Amniotic epithelial cell (primary cell): ENCODE data around the gene CXCL13.
A peak's percentile ranks its signal among the peaks of the same experiment; 100 is the strongest.
"Not testable (repeated sequence)": the region's sequence is repeated elsewhere in the genome, so short reads cannot be mapped to it uniquely, and the experiment has no call there.

ENCODE experiments used
- DNase-seq: peaks from one replicate; pipeline ENCODE4 v3.0.0-alpha.2; 2010; ENCODE audit warnings: low read depth

CXCL13 gene

DNA sequence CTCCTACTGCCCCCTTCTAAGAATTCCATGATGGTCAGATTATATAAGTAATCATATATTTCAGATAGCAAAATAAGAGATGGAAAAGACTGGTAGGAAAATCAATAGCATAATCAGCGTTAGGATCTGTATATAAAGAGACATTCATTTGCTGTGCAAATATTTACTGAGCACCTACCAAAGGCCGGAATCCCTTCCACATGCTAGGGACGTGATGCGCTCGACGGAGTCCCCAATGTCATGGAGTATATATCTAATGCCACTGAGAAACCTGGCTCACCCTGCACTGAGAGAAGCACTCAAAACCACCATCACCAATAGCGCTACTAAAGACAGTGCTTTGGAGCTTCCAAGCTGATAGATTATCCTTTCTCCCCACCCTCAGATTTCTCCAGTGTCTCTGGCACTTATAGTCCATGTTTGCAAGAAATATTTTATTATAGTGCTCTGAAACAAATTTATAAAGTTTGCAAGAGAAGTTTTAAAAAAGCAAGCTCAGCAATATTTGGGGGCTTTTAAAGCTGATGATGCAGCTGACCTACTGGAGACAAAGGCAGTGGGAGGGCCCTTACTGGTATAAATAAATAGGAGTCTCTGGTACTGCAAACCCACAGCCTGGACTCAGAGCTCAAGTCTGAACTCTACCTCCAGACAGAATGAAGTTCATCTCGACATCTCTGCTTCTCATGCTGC, at the start of gene CXCL13:
Gene CXCL13, plus strand, starts transcription at position 611 of the 693 bp plus-strand sequence. Its CDS starts 46 bp downstream, at position 657.
- DNase-seq: no peak

DNA sequence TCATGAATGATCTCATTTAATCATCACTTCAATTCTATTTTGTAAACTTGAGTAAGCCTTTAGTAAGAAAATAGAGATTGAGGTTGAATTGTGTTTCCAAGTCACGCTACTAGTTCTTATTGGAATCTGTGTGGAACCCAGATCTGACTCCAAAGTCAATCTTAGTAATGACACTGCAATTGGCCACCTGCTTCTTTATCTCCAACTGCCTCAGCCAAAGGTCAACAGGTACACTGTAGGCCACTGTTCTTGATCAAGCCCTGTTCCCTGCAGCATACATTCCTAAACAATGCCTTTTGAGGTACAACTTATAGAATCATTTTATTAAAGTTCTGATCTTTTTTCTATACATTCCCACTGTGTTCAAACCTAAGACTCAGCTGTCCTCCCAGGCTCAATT, 45.5 kb upstream of the CXCL13 start:
- no peak for DNase-seq

DNA sequence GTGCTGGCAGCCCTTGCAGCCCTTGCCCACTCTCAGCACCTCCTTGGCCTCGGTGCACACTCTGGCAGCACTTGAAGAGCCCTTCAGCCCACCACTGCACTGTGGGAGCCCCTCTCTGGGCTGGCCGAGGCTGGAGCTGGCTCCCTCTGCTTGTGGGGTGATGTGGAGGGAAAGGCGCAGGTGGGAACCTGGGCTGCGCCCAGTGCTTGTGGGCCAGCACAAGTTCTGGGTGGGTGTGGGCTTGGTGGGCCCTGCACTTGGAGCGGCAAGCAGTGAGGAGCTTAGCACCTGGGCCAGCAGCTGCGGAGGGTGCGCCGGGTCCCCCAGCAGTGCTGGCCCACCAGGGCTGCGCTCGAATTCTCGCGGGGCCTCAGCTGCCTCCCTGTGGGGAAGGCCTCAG, 43.9 kb upstream of the CXCL13 start:
- DNase-seq: not testable (repeated sequence)

DNA sequence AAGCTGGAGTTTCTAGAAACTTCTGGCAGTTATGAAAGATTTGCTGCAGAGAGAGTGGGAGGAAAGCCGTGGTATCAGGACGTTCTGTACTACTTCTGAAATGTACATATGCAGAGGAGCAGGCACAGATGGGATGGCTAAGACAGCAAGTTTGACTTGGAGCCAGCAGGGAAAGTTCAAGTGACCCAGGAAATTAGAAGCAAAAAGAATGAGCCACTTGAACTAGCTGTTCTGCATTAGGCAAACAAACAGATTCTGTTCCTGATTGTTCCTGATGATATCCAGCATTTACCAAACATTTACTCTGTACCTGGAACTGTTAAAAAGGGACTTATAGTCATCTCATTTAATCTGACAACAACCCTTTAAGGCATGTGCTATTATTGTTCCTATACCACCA, 41.4 kb upstream of the CXCL13 start:
- peak; percentile 91 for DNase-seq

GRCh38 chr4:77566148-77566547, 39.5 kb upstream of the CXCL13 start:
- peak; percentile 27 for DNase-seq

DNA sequence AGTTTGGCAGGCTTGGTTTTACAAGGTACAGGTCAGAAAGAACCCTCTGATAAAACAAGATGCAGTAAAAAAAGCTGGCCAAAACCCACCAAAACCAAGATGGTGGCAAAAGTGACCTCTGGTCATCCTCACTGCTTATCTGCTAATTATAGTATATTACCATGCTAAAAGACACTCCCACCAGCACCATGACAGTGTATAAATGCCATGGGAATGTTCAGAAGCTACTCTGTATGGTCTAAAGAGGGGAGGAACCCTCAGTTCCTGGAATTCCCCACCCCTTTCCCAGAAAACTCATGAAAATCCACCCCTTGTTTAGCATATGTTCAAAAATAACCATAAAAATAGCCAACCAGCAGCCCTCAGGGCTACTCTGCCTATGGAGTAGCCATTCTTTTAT, 38.1 kb upstream of the CXCL13 start:
- no peak for DNase-seq

DNA sequence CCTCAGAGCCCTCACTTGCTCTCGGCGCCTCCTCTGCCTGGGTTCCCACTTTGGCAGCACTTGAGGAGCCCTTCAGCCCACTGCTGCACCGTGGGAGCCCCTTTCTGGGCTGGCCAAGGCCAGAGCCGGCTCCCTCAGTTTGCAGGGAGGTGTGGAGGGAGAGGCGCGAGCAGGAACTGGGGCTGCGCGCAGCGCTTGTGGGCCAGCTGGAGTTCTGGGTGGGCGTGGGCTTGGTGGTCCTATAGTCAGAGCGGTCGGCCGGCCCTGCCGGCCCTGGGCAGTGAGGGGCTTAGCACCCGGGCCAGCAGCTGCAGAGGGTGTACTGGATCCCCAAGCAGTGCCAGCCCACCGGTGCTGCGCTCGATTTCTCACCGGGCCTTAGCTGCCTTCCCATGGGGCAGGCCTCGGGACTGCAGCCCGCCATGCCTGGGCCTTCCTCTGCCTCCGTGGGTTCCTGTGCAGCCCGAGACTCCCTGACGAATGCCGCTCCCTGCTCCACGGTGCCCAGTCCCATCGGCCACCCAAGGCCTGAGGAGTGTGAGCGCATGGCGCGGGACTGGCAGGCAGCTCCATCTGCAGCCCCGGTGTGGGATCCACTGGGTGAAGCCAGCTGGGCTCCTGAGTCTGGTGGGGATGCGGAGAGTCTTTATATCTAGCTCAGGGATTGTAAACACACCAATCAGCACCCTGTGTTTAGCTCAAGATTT, 35.0 kb upstream of the CXCL13 start:
- DNase-seq: not testable (repeated sequence)

DNA sequence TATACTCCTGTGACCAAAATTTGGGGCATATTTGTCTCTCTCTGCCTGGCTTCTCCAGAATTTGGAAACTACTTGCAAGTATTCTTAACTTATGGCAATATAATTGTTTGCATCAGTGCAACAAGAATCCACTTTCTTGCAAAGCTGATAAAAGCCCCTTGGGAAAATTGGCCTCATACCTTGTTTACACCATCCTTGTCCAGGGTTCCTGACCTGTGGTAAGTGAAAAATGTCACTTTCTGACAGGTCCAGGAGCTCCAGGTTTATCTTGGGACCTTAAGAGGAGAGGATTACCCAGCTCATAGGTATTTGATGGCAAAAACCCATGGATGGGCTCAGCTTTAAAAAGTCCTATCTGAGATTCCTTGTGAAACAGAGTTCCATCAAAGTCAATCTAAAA, 29.3 kb upstream of the CXCL13 start:
- peak; percentile 15 for DNase-seq

DNA sequence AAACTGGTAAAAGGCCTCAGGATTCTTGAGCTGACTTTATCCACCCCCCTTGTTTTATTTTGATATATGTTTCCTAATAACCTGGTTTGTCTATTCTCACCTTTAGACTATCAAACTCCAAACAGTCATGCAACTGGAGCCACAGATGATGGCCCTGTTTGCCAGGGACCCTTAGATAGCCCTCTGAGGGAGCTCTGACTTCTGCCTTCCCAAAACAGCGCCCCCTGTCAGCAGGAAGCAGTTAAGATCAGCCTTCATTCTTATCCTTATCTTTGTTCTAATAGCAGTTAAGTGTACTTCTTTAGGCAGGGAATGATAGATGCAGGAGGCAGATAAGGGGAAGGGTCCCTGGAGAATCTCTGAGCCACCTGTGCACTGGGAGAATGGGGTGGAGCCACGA, 27.5 kb upstream of the CXCL13 start:
- DNase-seq: no peak

DNA sequence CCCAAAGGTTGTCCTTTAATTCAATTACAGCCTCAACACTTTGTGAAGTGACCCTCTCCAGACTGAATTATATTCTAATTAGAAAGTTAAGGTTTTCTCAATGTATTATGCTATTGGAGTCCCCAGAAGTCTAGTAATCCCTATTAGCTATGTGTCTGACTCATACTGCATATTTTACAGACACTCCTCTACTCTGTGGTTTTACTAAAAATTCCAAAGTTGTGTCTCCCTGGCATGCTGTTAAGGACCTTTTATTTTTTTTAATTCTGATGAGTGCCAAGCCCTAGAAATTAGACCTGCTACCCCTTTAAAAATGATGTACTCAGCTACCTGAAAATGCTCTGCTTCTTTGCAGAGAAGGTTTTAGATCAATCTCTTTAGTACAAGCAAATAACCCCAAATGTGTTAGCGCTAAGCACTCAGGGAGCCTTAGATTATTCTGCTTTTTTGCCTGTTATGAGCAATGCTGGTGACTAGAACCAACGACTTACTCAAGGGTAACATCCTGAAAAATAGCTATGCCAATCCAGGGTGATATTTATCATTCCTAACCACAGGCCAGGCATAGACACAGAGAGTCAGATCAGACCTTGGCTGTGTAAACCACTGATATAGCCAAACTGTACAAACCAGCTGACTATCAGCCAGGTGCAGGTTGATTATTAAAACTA, 26.1 kb upstream of the CXCL13 start:
- DNase-seq: peak; percentile 90

GRCh38 chr4:77581724-77582123, 23.9 kb upstream of the CXCL13 start:
- DNase-seq: peak; percentile 36

- peak; percentile 17 for DNase-seq
These were observed 23.5 kb upstream of the CXCL13 start for GRCh38 chr4:77582156-77582555.

DNA sequence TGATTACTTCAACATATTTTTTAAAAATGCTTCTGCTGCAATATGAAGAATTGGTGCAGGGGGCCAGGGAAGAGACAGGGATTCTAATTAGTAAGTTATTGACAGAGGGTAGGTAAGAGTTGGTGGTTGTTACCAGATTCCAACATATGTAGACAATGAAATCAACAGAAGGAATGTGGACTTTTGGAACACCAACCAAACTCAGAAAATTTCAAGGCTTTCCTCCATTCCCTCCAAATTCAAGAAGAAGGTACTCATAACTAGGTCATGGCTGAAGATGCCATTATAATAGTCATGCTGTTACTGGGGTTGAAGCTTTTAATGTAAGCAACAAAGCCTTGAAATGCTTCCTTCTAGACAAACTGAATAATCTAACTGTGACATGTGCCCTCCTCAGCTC, 22.9 kb upstream of the CXCL13 start:
- no peak for DNase-seq

DNA sequence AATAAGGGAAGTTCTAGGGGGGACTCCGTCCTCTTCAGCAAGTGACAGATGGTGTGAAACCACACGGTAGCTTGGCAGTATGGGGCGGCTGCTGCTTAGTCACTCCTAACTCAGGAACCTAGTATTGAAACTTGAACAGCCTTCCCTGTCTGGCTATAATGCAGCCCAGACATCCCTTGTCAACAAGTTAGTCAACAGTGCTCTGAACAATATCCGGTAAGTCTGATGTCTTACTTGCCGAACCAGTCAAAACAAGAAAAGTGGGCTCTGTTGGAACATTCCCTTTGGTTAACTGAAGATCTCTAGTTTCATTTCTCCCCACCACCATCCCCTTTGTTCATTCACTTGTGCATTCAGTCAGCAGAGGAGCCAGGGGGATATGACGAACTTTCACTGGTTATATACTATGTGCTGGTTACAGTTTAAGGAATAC, 18.7 kb upstream of the CXCL13 start:
- DNase-seq: peak; percentile 31

- no peak for DNase-seq
These were observed 15.1 kb upstream of the CXCL13 start for GRCh38 chr4:77590482-77590881.

DNA sequence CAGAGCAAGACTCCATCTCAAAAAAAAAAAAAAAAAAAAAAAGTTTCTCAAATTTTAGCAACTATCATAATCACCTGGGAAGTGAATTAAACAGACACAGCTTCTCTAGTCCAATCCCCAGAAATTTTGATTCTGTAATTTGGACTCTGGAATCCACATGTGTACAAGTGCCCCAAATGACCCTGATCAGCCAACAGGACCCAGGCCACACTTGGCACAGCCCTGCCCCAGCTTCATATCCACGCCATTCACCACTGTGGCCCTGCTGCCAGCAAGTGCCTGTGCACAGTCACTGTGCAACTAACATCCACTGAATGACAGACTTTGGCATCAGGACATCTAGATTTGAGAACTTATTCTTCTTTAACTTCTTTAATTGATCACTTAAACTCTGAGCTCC, 14.1 kb upstream of the CXCL13 start:
- no peak for DNase-seq

DNA sequence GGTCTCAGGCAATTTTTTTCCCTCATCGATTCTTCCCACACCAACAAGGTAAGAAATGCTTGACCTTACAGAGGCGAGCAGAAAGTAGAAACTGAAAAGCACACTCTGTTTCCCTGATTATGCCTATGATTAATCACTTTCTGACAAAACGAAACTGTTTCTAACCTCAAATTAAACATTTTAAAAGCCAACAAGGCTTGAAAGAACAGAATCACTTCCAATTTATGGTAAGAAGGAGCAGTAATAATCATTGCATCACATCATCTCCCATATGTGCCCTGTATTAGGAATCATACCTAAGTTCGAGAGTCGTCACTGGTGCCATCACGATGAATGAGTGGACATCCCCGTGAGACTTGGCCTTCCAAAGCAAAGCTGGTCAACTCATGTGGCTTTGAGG, 12.5 kb upstream of the CXCL13 start:
- no peak for DNase-seq

DNA sequence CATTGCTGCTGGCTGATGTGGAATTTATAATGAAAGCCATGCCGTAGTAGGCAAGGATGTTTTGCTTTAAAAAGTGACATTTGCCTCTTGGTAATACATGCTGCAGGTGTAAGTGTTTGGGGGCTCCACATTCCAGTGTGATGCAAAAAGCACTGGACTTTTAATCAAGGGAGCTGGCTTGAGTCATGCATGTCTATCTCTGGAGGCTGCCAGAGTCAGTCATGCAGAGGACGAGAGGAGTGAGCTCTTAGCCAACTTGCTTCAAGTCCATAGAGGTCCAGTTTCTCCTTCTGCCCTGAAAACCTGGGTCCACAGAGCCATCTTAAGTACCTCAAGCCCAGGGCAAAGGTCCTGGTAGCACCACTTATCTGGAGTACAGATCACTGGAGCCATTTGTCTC, 11.6 kb upstream of the CXCL13 start:
- DNase-seq: peak; percentile 12

DNA sequence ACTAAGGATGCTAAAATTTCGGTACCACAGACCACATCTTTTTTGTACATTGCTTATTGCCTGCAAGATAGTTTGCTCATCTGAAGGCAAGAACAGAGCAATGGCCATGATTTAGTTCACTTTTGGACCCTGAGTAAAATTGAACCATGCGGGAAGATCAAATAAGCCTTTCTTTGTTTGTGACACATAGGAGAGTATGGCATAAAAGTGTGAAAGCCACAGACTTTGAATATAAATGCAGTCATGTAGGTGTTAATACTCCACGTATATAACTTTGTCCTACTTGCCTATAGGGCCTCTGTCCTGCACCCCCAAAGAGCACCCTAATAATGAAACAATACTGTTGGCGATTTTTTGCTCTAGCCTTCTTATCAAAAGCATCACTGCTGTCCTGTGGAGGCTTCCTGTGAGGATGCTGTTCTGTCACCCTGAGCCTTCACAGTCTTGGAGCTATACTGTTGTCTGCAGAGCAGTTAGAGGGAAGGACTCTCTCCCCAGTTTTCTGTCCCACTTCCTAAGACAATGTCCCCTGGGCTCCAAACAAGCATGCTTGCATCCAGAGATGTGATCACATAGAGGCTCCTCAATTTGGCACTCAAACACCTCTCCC, 10.2 kb upstream of the CXCL13 start:
- no peak for DNase-seq

DNA sequence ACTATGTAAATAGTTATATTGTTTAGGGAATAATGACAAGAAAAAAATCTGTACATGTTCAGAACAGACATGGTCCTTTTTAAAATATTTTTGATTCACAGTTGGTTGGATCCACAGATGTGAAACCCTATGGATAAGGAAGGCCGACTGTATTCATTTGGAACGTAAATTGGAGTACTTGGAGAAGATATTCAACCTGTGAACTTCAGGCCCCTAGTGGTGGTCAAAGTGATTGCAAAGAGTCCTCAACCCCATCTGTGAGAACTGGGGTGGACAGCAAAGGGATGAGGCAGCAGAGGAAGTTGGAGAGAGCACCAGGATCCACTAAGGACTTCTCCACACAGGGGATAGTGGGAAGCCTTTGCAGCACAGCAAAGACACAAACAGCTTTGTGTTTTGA, 6.2 kb upstream of the CXCL13 start:
- DNase-seq: peak; percentile 65

DNA sequence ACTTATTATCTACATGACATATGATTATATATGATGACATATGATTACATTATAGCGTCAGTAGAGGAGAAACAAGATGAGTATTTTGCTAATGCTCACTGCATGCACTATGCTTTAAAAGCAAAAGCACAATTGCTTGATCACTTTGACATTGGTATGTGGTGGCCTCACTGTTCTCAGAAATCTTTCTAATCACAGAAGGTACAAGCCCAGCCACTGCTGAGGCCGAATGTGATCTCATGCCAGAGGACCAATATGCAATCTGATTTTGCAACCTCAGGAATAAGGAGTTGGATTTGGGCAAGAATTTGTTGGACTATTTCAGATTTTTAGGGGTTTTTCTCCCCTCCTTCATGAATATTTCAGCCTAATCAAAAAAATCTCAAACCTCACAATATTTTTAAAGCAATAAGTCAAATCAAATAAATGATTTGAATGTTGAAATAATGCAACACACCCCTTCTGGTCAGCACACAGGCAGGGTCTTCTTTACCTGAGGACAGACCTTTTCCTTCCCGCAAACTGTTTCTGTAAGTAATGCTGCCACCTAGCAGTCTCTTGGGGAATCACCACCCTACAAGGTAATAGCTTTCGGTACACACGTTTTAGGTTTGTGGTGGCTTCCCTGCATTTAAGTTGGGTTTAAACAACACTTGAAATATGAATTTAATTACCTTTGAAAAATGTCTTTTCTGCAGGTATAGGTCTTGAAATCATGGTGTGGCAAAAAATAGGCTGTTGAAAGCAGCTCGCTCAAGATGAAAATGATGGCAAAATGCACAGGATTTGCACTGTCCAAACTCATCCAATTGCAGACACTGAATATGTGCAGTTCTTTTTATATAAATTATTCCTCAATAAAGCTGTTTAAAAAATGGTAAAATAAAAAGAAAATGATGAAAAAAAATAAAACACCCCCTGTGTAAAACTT, 4.8 kb upstream of the CXCL13 start:
- DNase-seq: peak; percentile 29
